GM13977 (cell line): ENCODE data around the gene C8G.

Experiments
- DNase-seq: peaks from one replicate; pipeline ENCODE4 v3.0.0; 2012; ENCODE audit warnings: low spot score
- in situ Hi-C: fragments of 300-500 bp; cut with MboI; formaldehyde crosslinking; loops from one replicate; pipeline ENCODE4 v1.12.0; 2022; ENCODE audit warnings: low sequenced_read_pairs, low pct_unique_long_range_greater_than_20kb, mixed read lengths, inconsistent platforms; ENCODE audit not compliant: unreplicated experiment
- TF ChIP-seq, protein P1 (sequence below): IDR thresholded peaks from 2 replicates; pipeline ENCODE4 v1.5.1; 2012; ENCODE audit warnings: mild to moderate bottlenecking, control low read depth; ENCODE audit not compliant: insufficient read depth; ENCODE audit errors: extremely low read depth, missing control alignments

Gene C8G

DNA sequence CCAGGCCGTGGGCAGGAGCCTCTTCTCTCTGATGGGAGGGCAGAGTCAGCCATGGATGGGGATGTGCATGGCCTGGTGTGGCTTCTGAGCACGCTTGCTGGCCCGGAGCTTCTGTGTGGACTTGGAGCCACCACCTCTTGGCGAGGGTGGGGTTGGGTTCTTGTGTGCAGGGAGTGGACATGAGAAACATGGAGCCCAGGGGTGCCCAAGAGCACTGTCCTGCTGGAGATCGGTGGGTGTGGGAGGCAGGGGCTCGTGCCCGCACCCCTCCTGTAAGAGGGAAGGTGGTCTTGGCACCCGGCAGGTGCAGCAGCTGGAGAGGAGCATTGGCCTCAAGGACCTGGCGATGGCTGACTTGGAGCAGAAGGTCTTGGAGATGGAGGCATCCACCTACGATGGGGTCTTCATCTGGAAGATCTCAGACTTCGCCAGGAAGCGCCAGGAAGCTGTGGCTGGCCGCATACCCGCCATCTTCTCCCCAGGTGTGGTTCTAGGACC lies 24.3 kb upstream of the C8G start:
- TF ChIP-seq, protein P1, sequence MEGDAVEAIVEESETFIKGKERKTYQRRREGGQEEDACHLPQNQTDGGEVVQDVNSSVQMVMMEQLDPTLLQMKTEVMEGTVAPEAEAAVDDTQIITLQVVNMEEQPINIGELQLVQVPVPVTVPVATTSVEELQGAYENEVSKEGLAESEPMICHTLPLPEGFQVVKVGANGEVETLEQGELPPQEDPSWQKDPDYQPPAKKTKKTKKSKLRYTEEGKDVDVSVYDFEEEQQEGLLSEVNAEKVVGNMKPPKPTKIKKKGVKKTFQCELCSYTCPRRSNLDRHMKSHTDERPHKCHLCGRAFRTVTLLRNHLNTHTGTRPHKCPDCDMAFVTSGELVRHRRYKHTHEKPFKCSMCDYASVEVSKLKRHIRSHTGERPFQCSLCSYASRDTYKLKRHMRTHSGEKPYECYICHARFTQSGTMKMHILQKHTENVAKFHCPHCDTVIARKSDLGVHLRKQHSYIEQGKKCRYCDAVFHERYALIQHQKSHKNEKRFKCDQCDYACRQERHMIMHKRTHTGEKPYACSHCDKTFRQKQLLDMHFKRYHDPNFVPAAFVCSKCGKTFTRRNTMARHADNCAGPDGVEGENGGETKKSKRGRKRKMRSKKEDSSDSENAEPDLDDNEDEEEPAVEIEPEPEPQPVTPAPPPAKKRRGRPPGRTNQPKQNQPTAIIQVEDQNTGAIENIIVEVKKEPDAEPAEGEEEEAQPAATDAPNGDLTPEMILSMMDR, result no peak
- in situ Hi-C loops, result no loop called here
- DNase-seq, result no peak

GRCh38 chr9:136921307-136921706 lies 23.7 kb upstream of the C8G start:
- in situ Hi-C loops, result no loop called here
- TF ChIP-seq, protein P1, result no peak
- DNase-seq, result no peak

DNA sequence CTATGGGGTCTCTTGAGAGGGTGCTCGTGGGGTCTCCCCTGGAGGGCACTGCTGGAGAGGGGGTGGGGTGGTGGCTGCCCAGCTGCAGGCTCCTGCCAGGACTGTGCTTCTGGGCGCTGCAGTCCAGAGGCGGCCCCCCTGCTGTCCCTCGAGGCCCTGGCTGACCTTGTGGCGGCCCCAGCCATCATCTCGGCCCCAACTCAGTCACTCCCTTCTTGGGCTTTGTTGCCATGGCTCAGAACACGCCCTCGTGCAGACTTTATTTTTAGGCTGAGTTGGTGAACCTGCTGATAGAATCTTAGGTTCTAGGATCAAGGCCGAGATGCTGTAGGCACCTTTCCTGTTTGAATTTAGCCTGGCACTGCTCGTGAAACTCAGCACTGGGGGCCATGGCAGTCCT lies 23.3 kb upstream of the C8G start:
- TF ChIP-seq, protein P1, result no peak
- in situ Hi-C loops, result no loop called here
- no peak for DNase-seq

GRCh38 chr9:136922540-136922939 lies 22.5 kb upstream of the C8G start:
- TF ChIP-seq, protein P1, result no peak
- in situ Hi-C loops, result no loop called here
- DNase-seq, result no peak

DNA sequence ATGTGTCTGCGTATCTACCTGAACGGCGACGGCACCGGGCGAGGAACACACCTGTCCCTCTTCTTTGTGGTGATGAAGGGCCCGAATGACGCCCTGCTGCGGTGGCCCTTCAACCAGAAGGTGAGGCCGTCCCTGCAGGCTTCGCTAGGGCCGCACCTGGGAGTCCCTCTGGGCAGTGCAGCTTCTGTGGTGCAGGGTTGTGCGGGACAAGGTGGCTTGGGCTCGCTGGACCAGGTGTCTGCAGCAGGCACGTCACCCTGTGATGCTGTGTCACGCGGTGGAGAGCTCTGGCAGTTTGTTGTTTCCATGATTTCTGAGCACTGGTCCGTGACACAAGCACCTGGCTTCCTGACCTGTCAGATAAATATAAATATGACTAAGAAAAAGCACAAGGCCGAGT lies 21.2 kb upstream of the C8G start:
- TF ChIP-seq, protein P1, result no peak
- in situ Hi-C loops, result no loop called here
- no peak for DNase-seq

DNA sequence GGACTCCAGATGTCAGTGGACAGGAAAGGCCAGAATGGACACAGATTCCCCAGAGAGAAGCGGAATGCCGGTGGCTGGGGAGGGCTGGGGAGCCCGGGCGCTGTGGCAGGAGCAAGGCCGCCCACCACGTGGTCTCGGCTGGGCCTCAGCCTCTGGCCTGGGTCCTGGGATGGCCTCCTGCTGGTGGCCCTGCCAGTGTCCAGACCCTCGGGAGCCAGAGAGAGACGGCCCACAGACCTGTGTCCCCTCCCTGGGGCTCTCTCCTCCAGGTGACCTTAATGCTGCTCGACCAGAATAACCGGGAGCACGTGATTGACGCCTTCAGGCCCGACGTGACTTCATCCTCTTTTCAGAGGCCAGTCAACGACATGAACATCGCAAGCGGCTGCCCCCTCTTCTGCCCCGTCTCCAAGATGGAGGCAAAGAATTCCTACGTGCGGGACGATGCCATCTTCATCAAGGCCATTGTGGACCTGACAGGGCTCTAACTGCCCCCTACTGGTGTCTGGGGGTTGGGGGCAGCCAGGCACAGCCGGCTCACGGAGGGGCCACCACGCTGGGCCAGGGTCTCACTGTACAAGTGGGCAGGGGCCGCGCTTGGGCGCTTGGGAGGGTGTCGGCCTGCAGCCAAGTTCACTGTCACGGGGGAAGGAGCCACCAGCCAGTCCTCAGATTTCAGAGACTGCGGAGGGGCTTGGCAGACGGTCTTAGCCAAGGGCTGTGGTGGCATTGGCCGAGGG lies 19.5 kb upstream of the C8G start:
- in situ Hi-C loops, result no loop called here
- TF ChIP-seq, protein P1, result no peak
- DNase-seq, result no peak

- no peak for DNase-seq
- TF ChIP-seq, protein P1, result peak; percentile 26
- in situ Hi-C loops, result no loop called here
Measured at GRCh38 chr9:136926154-136926704, 18.8 kb upstream of the C8G start.
